Lower leg skin (tissue), 4 donors: ENCODE data around the gene GRAP2. TPM values are rescaled to one million over a fixed set of nuclear protein-coding genes. Genes with fewer than 3 reads are reported as not detected.

ENCODE experiments used
- DNase-seq, 2 donors: peaks; one replicate each; pipeline ENCODE4 v3.0.0-alpha.2; 2019; ENCODE audit warnings: low spot score in 2 of 2
- H3K4me3 ChIP-seq: fragments of 200-600 bp; sonication (generic); 2 replicates; pipeline ENCODE4 v1.5.1; 2017; ENCODE audit warnings: mild to moderate bottlenecking, low read depth; ENCODE audit not compliant: poor library complexity, severe bottlenecking
- POLR2A ChIP-seq, 2 donors: fragments of 450-650 bp; IDR thresholded peaks; one replicate each; pipeline ENCODE4 v1.6.1; 2016 to 2017; ENCODE audit warnings: antibody characterized with exemption in 2 of 2, mild to moderate bottlenecking in 1 of 2, moderate library complexity in 1 of 2
- WGBS, 2 donors: methylation state at CpG; one replicate each; pipeline ENCODE4 v1.1.5; 2018; 5-methylcytosine and 5-hydroxymethylcytosine counted together
- intact Hi-C: fragments of 100-400 bp; cut with DNase I; formaldehyde crosslinking; loops from one replicate; pipeline ENCODE4 v1.15.0; 2023; ENCODE audit warnings: low total_unique reads
- total RNA-seq, 4 donors: library from RNA; depleted of rRNA; stranded (reverse); fragments of >200 nt; gene quantifications; one replicate each; pipeline ENCODE4 v1.1.0, GENCODE V29; 2016
- TF ChIP-seq, protein P1 (sequence below), 3 donors: fragments of 450-650 bp; IDR thresholded peaks; one replicate each; pipeline ENCODE4 v1.5.1; 2016; ENCODE audit warnings: antibody characterized with exemption in 3 of 3, mild to moderate bottlenecking in 3 of 3, moderate library complexity in 2 of 3

The GRAP2 gene
- total RNA-seq, 4 donors from 2014 or later, result 0.72 to 1.3 (median 0.96) TPM

- 88 to 90% methylated on average over 4 of the region's 4 CpGs for WGBS, 2 donors
- TF ChIP-seq, protein P1, sequence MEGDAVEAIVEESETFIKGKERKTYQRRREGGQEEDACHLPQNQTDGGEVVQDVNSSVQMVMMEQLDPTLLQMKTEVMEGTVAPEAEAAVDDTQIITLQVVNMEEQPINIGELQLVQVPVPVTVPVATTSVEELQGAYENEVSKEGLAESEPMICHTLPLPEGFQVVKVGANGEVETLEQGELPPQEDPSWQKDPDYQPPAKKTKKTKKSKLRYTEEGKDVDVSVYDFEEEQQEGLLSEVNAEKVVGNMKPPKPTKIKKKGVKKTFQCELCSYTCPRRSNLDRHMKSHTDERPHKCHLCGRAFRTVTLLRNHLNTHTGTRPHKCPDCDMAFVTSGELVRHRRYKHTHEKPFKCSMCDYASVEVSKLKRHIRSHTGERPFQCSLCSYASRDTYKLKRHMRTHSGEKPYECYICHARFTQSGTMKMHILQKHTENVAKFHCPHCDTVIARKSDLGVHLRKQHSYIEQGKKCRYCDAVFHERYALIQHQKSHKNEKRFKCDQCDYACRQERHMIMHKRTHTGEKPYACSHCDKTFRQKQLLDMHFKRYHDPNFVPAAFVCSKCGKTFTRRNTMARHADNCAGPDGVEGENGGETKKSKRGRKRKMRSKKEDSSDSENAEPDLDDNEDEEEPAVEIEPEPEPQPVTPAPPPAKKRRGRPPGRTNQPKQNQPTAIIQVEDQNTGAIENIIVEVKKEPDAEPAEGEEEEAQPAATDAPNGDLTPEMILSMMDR (IDR thresholded peaks at IDR 0.05), result no peak
- TF ChIP-seq POLR2A (IDR thresholded peaks at IDR 0.05), result no peak
- no peak overlapping the region for H3K4me3 ChIP-seq
- no peak for DNase-seq
- intact Hi-C loops, result no loop called here
Observed at GRCh38 chr22:39904862-39905261, 4.0 kb downstream of the GRAP2 start.

DNA sequence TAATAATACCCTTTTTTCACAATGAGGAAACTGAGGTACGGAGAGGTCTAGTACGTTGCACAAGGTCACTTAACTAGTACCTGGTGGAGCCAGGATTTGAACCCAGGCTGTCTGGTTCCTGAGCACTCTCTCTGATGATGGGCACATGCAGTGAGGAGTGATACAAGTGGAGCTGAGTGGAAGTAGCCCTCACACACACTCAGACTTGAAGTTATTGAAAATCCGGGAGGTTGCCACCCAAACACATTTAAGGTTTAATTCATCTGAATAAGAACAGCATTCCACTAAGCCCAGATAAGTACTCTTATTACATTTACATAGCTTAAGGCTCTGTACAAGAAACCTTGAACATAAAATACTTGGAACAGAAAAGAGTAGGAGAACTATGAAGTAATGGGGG, 4.8 kb downstream of the GRAP2 start:
- intact Hi-C loops, result no loop called here
- 82 to 84% methylated on average over 3 of the region's 3 CpGs for WGBS, 2 donors

GRCh38 chr22:39906207-39906606, 5.3 kb downstream of the GRAP2 start:
- no peak overlapping the region for H3K4me3 ChIP-seq

More for the DNA sequence above, 4.8 kb downstream of the GRAP2 start:
- no peak for DNase-seq
- H3K4me3 ChIP-seq, result no peak overlapping the region
- TF ChIP-seq POLR2A (IDR thresholded peaks at IDR 0.05), result no peak
- TF ChIP-seq, protein P1 (IDR thresholded peaks at IDR 0.05), result no peak

DNA sequence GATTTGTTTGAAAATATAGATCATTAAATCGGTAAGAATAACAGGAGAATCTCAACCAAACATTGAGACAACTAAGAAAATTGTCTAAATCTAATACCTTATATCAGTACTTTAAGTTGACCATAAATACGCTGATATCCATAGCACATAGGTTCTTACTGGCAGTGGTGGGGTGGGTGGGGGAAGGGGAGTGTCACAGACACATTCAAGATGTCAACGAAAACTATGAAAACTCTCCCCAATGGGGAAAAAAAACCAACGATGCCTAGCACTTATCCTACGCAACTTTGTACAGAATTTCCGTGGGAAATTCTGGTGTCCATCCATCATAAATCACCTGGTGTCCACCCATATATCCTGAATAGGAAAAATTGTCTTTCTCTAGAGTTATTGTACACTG, 6.2 kb downstream of the GRAP2 start:
- WGBS, 2 donors, result 91 to 93% methylated on average over 6 of the region's 6 CpGs
- DNase-seq, result no peak
- no peak for TF ChIP-seq POLR2A (IDR thresholded peaks at IDR 0.05)
- TF ChIP-seq, protein P1 (IDR thresholded peaks at IDR 0.05), result no peak
- intact Hi-C loops, result no loop called here
- H3K4me3 ChIP-seq, result no peak overlapping the region

More at GRCh38 chr22:39906207-39906606, 5.3 kb downstream of the GRAP2 start:
- no peak for DNase-seq
- intact Hi-C loops, result no loop called here
- 68 to 73% methylated on average over 3 of the region's 3 CpGs for WGBS, 2 donors
- TF ChIP-seq POLR2A (IDR thresholded peaks at IDR 0.05), result no peak
- TF ChIP-seq, protein P1 (IDR thresholded peaks at IDR 0.05), result no peak

- H3K4me3 ChIP-seq, result no peak overlapping the region
- intact Hi-C loops, result no loop called here
- DNase-seq, result no peak
- TF ChIP-seq, protein P1 (IDR thresholded peaks at IDR 0.05), result no peak
- no peak for TF ChIP-seq POLR2A (IDR thresholded peaks at IDR 0.05)
- 89 to 93% methylated on average over 9 of the region's 9 CpGs for WGBS, 2 donors
Observed at GRCh38 chr22:39907605-39908097, 6.8 kb downstream of the GRAP2 start.

DNA sequence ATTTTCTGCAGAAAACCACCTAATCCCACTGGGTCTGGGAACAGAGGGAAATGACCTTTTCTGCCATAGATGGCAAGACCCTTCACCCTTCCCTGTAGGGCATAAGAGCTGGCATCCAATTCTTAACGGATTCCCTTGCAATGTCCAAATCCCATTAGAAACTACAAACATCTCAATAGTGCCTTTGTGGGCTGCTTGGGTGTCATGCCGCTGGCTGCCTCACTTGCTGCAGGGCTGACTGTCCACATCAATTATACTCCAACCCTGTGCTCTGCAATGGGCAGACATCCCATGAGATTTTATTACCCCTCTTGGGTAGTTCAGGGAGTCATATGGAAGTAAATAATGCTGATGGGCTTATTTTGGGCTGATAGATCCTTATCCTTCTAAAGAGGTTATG, 7.3 kb downstream of the GRAP2 start:
- DNase-seq, result no peak
- no peak for TF ChIP-seq POLR2A (IDR thresholded peaks at IDR 0.05)
- H3K4me3 ChIP-seq, result no peak overlapping the region
- intact Hi-C loops, result no loop called here
- WGBS, 2 donors, result 70 to 82% methylated on average over 2 of the region's 2 CpGs
